ENCODE data around the gene DSP. TPM values are rescaled to one million over a fixed set of nuclear protein-coding genes. Genes with fewer than 3 reads are reported as not detected.

Gene DSP
- total and polyA plus RNA-seq, 9 donors, result 1.4 to 58.5 (median 3.4) TPM

DNA sequence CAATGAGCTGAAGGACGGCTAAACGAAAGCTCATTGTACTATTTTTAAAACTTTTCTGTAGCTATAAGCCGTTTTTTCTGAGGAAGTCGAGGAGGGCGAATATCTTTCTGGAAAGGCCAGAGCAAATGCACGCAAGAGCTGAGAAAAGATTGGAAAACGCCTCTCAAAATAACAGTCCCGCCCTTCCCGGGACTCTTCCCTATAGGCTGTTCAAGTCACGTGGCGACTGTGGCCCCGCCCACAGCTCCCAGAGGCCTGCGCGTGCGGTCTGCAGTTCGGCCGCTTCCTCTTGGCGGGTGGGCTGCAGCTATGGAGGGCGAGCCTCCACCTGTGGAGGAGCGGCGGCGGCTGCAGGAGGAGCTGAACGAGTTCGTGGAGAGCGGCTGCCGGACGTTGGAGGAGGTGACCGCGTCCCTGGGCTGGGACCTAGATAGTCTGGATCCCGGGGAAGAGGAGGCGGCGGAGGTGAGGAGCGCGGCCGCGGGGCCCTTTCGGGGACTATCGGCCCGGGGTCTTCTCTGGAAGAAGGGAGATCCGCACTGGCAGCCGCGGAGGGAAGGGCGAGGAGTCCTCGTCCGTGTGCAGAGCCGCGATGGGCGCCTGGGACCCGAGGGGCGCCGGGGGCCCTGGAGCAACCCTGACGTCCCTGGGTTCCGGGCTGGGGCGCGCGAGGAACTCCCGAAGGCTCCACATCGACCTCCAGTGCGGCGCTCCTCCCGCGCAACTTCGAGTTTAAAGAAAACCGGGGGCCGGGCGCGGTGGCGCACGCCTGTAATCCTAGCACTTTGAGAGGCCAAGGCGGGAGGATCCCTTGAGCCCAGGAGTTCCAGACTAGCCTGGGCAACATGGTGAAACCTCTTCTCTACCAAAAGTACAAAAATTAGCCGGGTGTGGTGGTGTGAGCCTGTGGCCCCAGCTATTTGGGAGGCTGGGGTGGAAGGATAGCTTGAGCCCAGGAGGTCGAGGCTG is 48.8 kb downstream of the DSP start, which contains the start of gene SNRNP48:
TSS of gene SNRNP48 (plus strand) at position 250 of the 969 bp plus-strand sequence. CDS start at position 310, 60 bp downstream.
- peaks cover 6% of the 10 kb centered on the region for H3K4me1 ChIP-seq (ENCODE audit: control insufficient read depth, insufficient read depth, low read length)
- no peaks in the 10 kb centered on the region for H3K9me3 ChIP-seq (replicated peaks; ENCODE audit: control insufficient read depth, low read depth, low read length)
- under 1% methylated on average over 61 of the region's 72 CpGs for WGBS (ENCODE audit: insufficient coverage)
- H3K27me3 ChIP-seq (ENCODE audit: control insufficient read depth, insufficient read depth, low read length), result peaks cover 3% of the 10 kb centered on the region
- DNase-seq, result peak; percentile 99
- peak within 1 kb of the TSS; percentile 79 for H3K27ac ChIP-seq (ENCODE audit: low read length)
- peak within 1 kb of the TSS; percentile 73 for H3K4me3 ChIP-seq (ENCODE audit: low read length)
- H3K36me3 ChIP-seq (ENCODE audit: control insufficient read depth, insufficient read depth, low read length), result peaks cover 5% of the 10 kb centered on the region

DNA sequence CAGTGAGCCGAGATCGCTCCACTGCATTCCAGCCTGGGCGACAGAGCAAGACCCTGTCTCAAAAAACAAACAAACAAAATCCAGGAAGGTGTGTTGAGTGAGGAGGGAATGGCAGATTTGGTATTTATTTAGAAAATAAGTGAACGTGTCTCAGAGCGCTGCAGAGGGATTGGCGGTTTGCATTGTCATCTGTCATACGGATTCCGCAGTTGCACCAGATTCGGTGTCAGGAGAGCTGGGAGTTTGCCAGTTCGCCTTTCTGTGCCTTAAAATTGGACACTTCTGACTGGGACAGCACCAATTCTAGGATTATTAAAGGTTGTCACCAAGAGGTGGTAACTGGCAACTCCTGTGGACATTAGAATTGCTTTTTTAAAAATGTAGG is 49.4 kb downstream of the DSP start:
- WGBS (ENCODE audit: insufficient coverage), result 38% methylated on average over 7 of the region's 10 CpGs
- peaks cover 6% of the 10 kb centered on the region for H3K4me1 ChIP-seq (ENCODE audit: control insufficient read depth, insufficient read depth, low read length)
- DNase-seq, result no peak
- no peaks in the 10 kb centered on the region for H3K27me3 ChIP-seq (ENCODE audit: control insufficient read depth, insufficient read depth, low read length)
- H3K9me3 ChIP-seq (replicated peaks; ENCODE audit: control insufficient read depth, low read depth, low read length), result no peaks in the 10 kb centered on the region
- no peak overlapping the region for H3K27ac ChIP-seq (ENCODE audit: low read length)
- peaks cover 10% of the 10 kb centered on the region for H3K36me3 ChIP-seq (ENCODE audit: control insufficient read depth, insufficient read depth, low read length)
- peak overlapping the region; percentile 73 for H3K4me3 ChIP-seq (ENCODE audit: low read length)

DNA sequence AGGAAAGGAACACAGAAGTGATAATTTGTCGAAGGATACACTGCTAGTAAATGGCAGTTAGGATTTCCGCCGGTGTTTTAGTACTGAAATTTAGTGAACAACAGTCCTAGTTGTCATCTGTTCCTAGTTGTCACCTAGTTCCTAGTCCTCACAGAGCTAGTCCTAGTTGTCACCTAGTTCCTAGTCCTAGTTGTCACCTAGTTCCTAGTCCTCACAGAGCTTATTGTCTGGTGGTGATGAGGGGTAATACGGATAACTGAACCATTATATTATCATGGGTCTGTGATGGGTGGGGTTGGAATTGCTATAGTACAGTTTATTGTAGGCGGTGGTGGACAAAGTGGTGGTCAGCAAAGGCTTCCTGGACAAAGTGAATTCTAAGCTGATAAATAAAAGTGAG is 50.3 kb downstream of the DSP start:
- no peak overlapping the region for H3K4me3 ChIP-seq (ENCODE audit: low read length)

DNA sequence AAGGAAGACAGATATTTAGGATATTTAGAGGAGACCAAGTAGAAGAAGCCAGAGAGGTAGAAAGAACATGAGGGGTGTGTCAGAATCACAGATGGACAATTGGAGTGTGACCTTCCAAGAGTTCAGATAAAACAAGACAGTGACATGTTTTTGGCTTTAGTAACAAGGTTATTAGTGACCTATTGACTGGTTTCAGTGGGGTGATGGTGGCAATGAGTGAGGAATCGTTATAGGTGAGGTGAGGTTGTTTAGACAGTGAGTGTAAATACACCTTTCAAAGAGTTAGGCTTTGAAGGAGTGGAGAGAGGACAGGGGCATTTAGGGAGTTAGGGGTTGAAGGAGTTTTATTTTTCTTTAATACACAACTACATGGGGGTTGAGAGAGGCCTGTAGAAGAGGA is 51.8 kb downstream of the DSP start:
- no peak overlapping the region for H3K27ac ChIP-seq (ENCODE audit: low read length)
- H3K27me3 ChIP-seq (ENCODE audit: control insufficient read depth, insufficient read depth, low read length), result no peaks in the 10 kb centered on the region
- H3K4me3 ChIP-seq (ENCODE audit: low read length), result no peak overlapping the region
- no peak for DNase-seq
- peaks cover 17% of the 10 kb centered on the region for H3K36me3 ChIP-seq (ENCODE audit: control insufficient read depth, insufficient read depth, low read length)
- peaks cover 6% of the 10 kb centered on the region for H3K4me1 ChIP-seq (ENCODE audit: control insufficient read depth, insufficient read depth, low read length)
- H3K9me3 ChIP-seq (replicated peaks; ENCODE audit: control insufficient read depth, low read depth, low read length), result no peaks in the 10 kb centered on the region
- 71% methylated on average over 1 of the region's 1 CpG for WGBS (ENCODE audit: insufficient coverage)

More for the DNA sequence above, 50.3 kb downstream of the DSP start:
- Histone ChIP-seq H3K27ac (ENCODE audit: low read length) (no peak overlapping the region), H3K4me1 (ENCODE audit: control insufficient read depth, insufficient read depth, low read length) (peaks cover 6% of the 10 kb centered on the region), H3K9me3 (replicated peaks; ENCODE audit: control insufficient read depth, low read depth, low read length) (no peaks in the 10 kb centered on the region), H3K36me3 (ENCODE audit: control insufficient read depth, insufficient read depth, low read length) (peaks cover 13% of the 10 kb centered on the region), H3K27me3 (ENCODE audit: control insufficient read depth, insufficient read depth, low read length) (no peaks in the 10 kb centered on the region)
- 100% methylated on average over 1 of the region's 5 CpGs for whole genome bisulfite sequencing (ENCODE audit: insufficient coverage)
- no peak for DNase-seq

DNA sequence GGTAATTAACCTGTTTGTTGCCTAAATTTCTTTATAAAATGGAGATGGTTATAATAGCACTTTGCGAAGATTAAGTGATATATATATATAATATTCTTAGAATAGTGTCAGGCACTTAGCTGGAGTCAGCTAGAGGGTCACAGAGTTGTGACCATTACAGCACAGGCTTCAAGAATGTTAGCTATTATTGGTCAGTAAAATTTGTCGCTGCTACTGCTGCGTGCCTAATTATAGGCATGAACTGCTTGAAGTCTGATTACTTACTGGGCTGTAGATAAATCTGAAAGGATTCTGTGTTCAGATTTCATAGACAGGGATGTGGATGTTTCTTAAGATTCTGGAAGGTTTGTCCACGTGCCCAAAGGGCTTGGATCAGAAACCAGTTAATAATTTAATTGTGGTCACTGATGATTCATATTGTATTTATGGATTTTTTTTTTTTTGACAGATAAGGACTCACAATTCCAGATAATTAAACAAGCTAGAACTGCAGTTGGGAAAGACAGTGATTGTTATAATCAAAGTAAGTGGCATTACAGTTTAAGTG is 53.2 kb downstream of the DSP start:
- DNase-seq, result no peak
- Histone ChIP-seq H3K9me3 (replicated peaks; ENCODE audit: control insufficient read depth, low read depth, low read length) (no peaks in the 10 kb centered on the region), H3K4me3 (ENCODE audit: low read length) (no peak overlapping the region), H3K27me3 (ENCODE audit: control insufficient read depth, insufficient read depth, low read length) (no peaks in the 10 kb centered on the region), H3K36me3 (ENCODE audit: control insufficient read depth, insufficient read depth, low read length) (peaks cover 17% of the 10 kb centered on the region), H3K27ac (ENCODE audit: low read length) (no peak overlapping the region), H3K4me1 (ENCODE audit: control insufficient read depth, insufficient read depth, low read length) (peaks cover 6% of the 10 kb centered on the region)
- 90% methylated on average over 3 of the region's 4 CpGs for WGBS (ENCODE audit: insufficient coverage)

DNA sequence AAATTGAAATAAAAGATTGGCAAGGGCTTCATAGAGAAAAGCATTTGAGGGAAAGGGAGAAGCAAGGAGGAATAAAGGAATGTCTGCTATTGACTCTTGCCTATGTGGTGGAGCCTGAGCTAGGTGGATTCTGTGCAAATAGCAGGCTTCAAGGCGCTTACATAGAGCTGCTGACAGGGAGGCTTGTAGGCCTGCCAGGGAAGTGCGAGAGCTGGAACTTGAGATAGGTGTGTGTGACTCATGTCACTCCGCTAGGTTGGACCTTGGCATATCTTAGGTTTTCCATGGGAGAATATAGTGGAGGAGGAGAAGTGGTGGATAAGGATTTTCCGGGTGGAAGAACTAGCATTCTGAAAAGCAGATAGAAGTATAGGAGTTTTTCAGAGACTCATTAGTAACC is 62.5 kb downstream of the DSP start:
- no peak overlapping the region for H3K4me3 ChIP-seq (ENCODE audit: low read length)
- no peaks in the 10 kb centered on the region for H3K9me3 ChIP-seq (replicated peaks; ENCODE audit: control insufficient read depth, low read depth, low read length)
- peaks cover 32% of the 10 kb centered on the region for H3K36me3 ChIP-seq (ENCODE audit: control insufficient read depth, insufficient read depth, low read length)
- H3K4me1 ChIP-seq (ENCODE audit: control insufficient read depth, insufficient read depth, low read length), result no peaks in the 10 kb centered on the region
- H3K27ac ChIP-seq (ENCODE audit: low read length), result no peak overlapping the region
- WGBS (ENCODE audit: insufficient coverage), result 63% methylated on average over 4 of the region's 4 CpGs
- no peak for DNase-seq
- no peaks in the 10 kb centered on the region for H3K27me3 ChIP-seq (ENCODE audit: control insufficient read depth, insufficient read depth, low read length)

DNA sequence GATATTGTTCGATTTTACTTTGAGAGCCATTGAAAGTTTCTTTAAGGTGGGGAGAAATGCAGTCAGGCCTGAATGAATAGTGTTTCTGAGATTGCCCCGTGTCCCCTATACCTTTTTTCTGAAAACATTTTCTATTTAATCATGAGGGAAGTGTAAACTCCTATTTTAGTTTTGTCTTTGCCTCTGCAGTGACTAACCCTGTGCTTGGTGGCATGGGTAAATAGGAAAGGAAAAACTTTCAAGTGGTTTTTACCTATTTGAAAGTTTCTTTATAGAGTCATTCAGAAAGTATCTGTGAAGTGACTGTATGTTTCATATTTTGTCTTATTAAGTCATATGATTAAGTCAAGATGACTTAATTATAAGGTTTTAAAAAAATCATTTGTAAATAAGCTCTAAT is 63.0 kb downstream of the DSP start:
- no peak for DNase-seq
- Histone ChIP-seq H3K27ac (ENCODE audit: low read length) (no peak overlapping the region), H3K4me1 (ENCODE audit: control insufficient read depth, insufficient read depth, low read length) (no peaks in the 10 kb centered on the region), H3K4me3 (ENCODE audit: low read length) (no peak overlapping the region), H3K27me3 (ENCODE audit: control insufficient read depth, insufficient read depth, low read length) (no peaks in the 10 kb centered on the region), H3K36me3 (ENCODE audit: control insufficient read depth, insufficient read depth, low read length) (peaks cover 32% of the 10 kb centered on the region), H3K9me3 (replicated peaks; ENCODE audit: control insufficient read depth, low read depth, low read length) (no peaks in the 10 kb centered on the region)
- WGBS (ENCODE audit: insufficient coverage), result 100% methylated on average over 1 of the region's 2 CpGs

- no peak overlapping the region for H3K27ac ChIP-seq (ENCODE audit: low read length)
- H3K36me3 ChIP-seq (ENCODE audit: control insufficient read depth, insufficient read depth, low read length), result peaks cover 12% of the 10 kb centered on the region
- H3K4me1 ChIP-seq (ENCODE audit: control insufficient read depth, insufficient read depth, low read length), result no peaks in the 10 kb centered on the region
- no peaks in the 10 kb centered on the region for H3K27me3 ChIP-seq (ENCODE audit: control insufficient read depth, insufficient read depth, low read length)
- 40% methylated on average over 5 of the region's 7 CpGs for WGBS (ENCODE audit: insufficient coverage)
- no peaks in the 10 kb centered on the region for H3K9me3 ChIP-seq (replicated peaks; ENCODE audit: control insufficient read depth, low read depth, low read length)
- no peak overlapping the region for H3K4me3 ChIP-seq (ENCODE audit: low read length)
- peak; percentile 79 for DNase-seq
Measured at GRCh38 chr6:7615611-7616383, 74.3 kb downstream of the DSP start.

DNA sequence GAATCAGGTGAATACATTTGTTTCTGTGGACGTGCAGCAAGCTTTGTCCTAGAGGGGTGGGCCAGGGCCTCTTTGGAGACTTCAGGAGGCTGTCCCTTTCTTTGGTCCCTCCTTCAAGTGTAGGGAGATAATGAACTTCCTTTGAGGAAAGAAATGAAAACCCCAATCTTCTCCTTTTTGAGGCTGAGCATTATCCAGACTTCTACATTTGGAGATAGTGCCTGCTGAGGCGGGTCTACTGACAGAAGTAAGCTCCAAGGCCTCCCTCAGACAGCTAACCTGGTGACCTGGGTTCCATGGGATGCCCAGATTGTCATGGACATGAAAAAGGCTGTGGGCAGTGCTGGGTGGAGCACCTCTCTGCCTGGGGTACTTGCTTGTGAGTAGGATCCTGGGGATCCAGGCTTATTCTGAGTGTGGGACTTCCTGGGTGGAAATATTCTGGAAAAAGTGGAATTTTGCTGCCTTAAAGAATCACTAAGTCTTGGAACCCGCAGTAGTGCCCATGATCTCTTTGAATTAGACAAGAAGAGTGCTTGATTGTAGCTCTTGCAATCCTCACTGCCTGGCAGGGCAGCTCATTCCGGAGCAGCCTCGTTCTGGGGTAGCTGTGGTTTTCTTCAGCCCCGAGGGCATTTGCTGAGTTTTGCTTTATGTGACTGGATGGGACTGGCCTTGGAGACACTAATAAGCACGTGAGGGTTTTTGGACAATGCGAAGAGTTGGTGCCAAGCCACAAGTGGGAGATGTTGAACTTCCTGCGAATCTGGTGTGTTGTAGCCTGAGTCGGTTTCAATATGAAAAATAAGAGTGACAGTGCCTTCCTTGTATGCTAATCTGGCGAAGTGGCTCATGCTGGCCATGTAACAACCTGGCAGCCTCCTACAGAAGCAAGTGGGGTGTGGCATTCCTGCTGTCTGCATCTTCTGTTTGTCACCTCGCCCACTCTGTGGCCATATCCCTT is 76.6 kb downstream of the DSP start:
- Histone ChIP-seq H3K27me3 (ENCODE audit: control insufficient read depth, insufficient read depth, low read length) (no peaks in the 10 kb centered on the region), H3K27ac (ENCODE audit: low read length) (no peak overlapping the region), H3K36me3 (ENCODE audit: control insufficient read depth, insufficient read depth, low read length) (no peaks in the 10 kb centered on the region), H3K4me1 (ENCODE audit: control insufficient read depth, insufficient read depth, low read length) (no peaks in the 10 kb centered on the region), H3K9me3 (replicated peaks; ENCODE audit: control insufficient read depth, low read depth, low read length) (no peaks in the 10 kb centered on the region), H3K4me3 (ENCODE audit: low read length) (no peak overlapping the region)
- WGBS (ENCODE audit: insufficient coverage), result 55% methylated on average over 11 of the region's 12 CpGs
- peak; percentile 72 for DNase-seq

Measured in muscle of leg (tissue), 11 donors.